ENCODE measurements around the gene SAXO2. TPM values are rescaled to one million over a fixed set of nuclear protein-coding genes. Genes with fewer than 3 reads are reported as not detected.
"Not testable (repeated sequence)": the region's sequence is repeated elsewhere in the genome, so short reads cannot be mapped to it uniquely, and the experiment has no call there.

Gene SAXO2
- polyA plus RNA-seq, 1 donor from 2014 or later: 4.2 TPM

DNA sequence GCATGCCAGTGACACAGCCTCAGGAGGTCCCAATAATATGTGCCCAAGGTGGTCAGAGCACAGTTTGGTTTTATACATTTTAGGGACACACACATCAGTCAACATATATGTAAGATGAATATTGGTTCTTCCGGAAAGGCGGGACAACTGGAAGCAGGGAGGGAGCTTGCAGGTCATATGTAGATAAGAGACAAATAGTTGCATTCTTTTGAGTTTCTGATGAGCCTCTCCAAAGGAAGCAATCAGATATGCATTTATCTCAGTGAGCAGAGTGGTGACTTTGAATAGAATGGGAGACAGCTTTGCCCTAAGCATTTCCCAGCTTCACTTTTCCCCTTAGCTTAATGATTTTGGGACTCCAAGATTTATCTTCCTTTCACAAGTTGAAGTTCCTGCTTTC, 4.5 kb downstream of the SAXO2 start:
- H3K36me3 Mint-ChIP-seq, H3K9me3 Mint-ChIP-seq, H3K27me3 Mint-ChIP-seq: not testable (repeated sequence)
- Mint-ChIP-seq H3K27ac (peak overlapping the region in 1 of 3 donors; percentile 89), H3K4me1 (peaks cover 19 to 29% (median 20%) of the 10 kb centered on the region in 3 donors), H3K4me3 (peak overlapping the region in 1 of 4 donors; percentile 85)

DNA sequence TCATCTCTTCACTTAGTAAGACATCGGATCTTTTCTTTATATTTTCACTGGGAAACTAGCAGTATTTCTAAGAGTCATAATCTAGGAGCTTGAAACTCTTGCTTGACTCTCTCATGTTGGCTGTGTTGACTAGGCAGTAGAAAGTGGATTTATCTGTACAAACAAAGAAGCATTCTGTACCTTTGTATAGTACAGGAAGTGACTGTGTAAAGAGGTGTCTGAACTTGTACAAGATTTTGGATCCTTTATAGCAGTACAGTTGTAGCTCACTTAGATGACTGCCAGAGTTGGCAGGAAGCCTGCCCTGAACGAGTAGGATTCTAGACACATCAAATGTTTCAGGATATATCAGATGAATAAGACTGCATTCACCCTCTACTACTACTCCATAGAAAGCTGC, 5.8 kb downstream of the SAXO2 start:
- not testable (repeated sequence) for H3K9me3 Mint-ChIP-seq, H3K27me3 Mint-ChIP-seq, H3K36me3 Mint-ChIP-seq, H3K27ac Mint-ChIP-seq, H3K4me3 Mint-ChIP-seq
- peaks cover 9 to 23% (median 12%) of the 10 kb centered on the region in 3 donors for H3K4me1 Mint-ChIP-seq

DNA sequence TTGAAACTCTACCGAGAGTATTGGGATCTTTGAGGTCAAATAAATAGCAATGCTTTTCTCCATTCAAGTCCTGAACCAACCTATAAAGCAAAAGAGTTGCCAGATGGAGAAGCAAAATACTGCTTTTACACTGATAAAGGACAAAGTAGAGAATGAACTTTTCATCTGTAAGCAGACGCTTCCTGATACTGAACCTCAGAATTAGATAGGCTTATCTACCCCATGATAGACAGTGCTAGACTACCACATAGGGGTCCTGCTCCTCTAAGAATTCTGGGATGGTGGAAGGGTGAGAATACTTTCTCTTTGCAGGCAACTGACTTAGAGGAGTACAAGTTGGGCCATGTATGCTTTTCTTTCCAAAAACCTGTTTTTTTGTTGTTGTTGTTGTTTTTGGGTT, 9.5 kb downstream of the SAXO2 start:
- Mint-ChIP-seq H3K9me3 (peaks cover 0 to 8% (median 3%) of the 10 kb centered on the region in 3 donors), H3K36me3 (peaks cover 2% of the 10 kb centered on the region), H3K4me1 (peaks cover 0 to 6% (median 3%) of the 10 kb centered on the region in 3 donors), H3K4me3 (no peak overlapping the region), H3K27ac (no peak overlapping the region), H3K27me3 (peaks cover 6% of the 10 kb centered on the region)

DNA sequence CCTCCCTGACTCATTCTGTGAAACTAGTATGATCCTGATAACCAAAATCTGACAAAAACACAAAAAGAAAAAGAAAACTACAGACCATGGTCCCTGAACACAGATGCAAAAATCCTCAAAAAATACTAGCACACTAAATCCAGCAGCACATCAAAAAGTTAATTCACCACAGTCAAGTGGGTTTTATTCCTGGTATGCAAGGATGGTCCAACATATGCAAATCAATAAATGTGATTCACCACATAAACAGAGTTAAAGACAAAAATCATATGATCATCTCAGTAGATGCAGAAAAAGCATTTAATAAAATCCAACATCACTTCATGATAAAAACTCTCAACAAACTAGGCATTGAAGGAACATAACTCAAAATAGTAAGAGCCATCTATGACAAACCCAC, 12.8 kb downstream of the SAXO2 start:
- Mint-ChIP-seq H3K9me3 (peaks cover 0 to 8% (median 3%) of the 10 kb centered on the region in 3 donors), H3K4me1 (no peaks in the 10 kb centered on the region), H3K36me3 (peaks cover 2% of the 10 kb centered on the region), H3K4me3 (no peak overlapping the region), H3K27me3 (peaks cover 8% of the 10 kb centered on the region), H3K27ac (no peak overlapping the region)

DNA sequence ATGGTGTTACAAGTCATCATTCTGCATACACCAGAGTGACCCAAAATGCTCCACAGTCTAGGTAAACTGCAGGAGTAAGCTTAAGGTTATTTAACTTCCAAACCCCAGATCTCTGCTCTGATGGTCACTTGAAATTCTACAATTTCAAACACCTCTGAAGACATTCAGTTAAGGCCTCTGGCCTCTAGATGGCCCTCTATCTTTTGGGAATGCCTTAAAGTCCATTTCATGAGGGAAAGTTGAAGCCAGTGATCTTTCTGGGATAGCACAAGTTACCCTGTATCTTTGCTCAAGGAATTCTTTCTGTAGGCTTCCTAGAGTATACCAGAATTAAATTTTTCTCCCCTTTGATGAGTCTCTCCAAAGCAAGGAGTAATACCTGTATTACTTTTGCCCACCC, 18.7 kb downstream of the SAXO2 start:
- not testable (repeated sequence) for H3K27ac Mint-ChIP-seq, H3K9me3 Mint-ChIP-seq, H3K27me3 Mint-ChIP-seq, H3K36me3 Mint-ChIP-seq, H3K4me1 Mint-ChIP-seq, H3K4me3 Mint-ChIP-seq

GRCh38 chr15:82282386-82282785, 19.8 kb downstream of the SAXO2 start:
- H3K9me3 Mint-ChIP-seq, H3K36me3 Mint-ChIP-seq, H3K27ac Mint-ChIP-seq, H3K4me3 Mint-ChIP-seq, H3K27me3 Mint-ChIP-seq: not testable (repeated sequence)
- peaks cover 7 to 13% (median 12%) of the 10 kb centered on the region in 3 donors for H3K4me1 Mint-ChIP-seq

GRCh38 chr15:82284381-82284780, 21.8 kb downstream of the SAXO2 start:
- H3K9me3 Mint-ChIP-seq, H3K27ac Mint-ChIP-seq, H3K36me3 Mint-ChIP-seq, H3K4me3 Mint-ChIP-seq, H3K27me3 Mint-ChIP-seq: not testable (repeated sequence)
- H3K4me1 Mint-ChIP-seq: peaks cover 11 to 16% (median 14%) of the 10 kb centered on the region in 3 donors

DNA sequence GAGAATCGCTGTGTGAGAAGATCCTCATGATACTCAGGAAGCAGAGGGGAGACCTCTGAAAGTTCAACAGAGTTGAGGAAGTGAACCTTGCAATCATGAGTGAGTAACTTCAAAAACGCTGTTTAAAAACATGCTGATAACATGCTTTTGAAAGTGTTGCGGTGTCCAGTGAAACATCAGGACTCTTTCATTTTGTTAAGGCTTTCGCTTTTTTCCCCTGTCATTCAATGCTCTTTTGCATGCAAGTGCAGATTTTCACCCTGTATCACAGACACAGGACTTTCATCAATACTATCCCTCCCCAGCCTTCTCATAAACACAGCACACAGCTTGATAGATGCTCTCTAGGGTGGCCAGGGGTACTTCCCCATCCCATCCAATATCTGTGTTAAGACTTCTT, 23.9 kb downstream of the SAXO2 start:
- Mint-ChIP-seq H3K4me3 (peak overlapping the region in 3 of 4 donors; percentile 12 to 88 (median 49)), H3K9me3 (peaks cover 9 to 14% (median 10%) of the 10 kb centered on the region in 3 donors), H3K4me1 (peaks cover 11 to 16% (median 14%) of the 10 kb centered on the region in 3 donors), H3K27ac (peak overlapping the region in 2 of 3 donors; percentile 50 to 64)
- H3K27me3 Mint-ChIP-seq, H3K36me3 Mint-ChIP-seq: not testable (repeated sequence)

DNA sequence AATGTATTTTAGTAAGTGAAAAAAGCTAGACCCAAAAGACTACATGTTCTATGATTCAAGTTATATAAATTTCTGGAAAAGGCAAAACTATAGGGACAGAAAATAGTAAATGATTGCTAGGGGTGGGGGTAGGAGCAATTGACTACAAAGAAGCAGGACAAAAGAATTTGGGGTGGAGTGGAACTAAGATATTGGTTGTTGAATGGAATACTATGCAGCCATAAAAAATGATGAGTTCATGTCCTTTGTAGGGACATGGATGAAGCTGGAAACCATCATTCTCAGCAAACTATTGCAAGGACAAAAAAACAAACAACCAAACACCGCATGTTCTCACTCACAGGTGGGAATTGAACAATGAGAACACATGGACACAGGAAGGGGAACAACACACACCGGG, 25.6 kb downstream of the SAXO2 start:
- peaks cover 9 to 14% (median 10%) of the 10 kb centered on the region in 3 donors for H3K9me3 Mint-ChIP-seq
- H3K27me3 Mint-ChIP-seq, H3K36me3 Mint-ChIP-seq, H3K4me3 Mint-ChIP-seq, H3K27ac Mint-ChIP-seq: not testable (repeated sequence)
- H3K4me1 Mint-ChIP-seq: peaks cover 11 to 16% (median 14%) of the 10 kb centered on the region in 3 donors

- Mint-ChIP-seq H3K27ac (no peak overlapping the region), H3K4me1 (peaks cover 3 to 4% (median 4%) of the 10 kb centered on the region in 3 donors), H3K36me3 (no peaks in the 10 kb centered on the region), H3K27me3 (no peaks in the 10 kb centered on the region), H3K4me3 (no peak overlapping the region), H3K9me3 (peaks cover 9 to 14% (median 10%) of the 10 kb centered on the region in 3 donors)
Measured at GRCh38 chr15:82292271-82292670, 29.7 kb downstream of the SAXO2 start.

GRCh38 chr15:82294061-82294690, 31.6 kb downstream of the SAXO2 start:
- peak overlapping the region in 1 of 3 donors; percentile 39 for H3K27ac Mint-ChIP-seq
- H3K36me3 Mint-ChIP-seq: no peaks in the 10 kb centered on the region
- no peaks in the 10 kb centered on the region for H3K27me3 Mint-ChIP-seq
- peaks cover 5 to 9% (median 5%) of the 10 kb centered on the region in 3 donors for H3K9me3 Mint-ChIP-seq
- H3K4me3 Mint-ChIP-seq: no peak overlapping the region
- H3K4me1 Mint-ChIP-seq: peaks cover 0 to 1% (median 0%) of the 10 kb centered on the region in 3 donors

DNA sequence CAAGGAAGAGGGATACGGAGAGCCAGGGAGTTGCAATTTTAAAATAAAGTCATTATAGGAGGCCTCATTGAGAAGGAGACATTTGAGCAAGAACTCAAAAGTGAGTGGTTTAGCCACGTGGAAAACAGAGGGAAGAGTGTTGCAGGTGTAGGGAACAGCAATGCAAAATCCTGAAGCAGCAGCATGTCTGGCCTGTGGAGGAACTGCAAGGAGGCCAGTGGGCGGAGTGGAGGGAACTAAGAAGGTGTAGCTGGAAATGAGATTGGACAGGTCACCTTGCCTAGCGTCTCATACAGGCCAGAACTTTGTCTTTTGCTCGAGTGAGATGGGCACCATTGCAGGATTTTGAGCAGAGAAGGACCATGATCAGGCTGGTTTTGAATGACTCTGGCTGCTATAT, 34.9 kb downstream of the SAXO2 start:
- Mint-ChIP-seq H3K27ac (no peak overlapping the region), H3K9me3 (no peaks in the 10 kb centered on the region), H3K36me3 (no peaks in the 10 kb centered on the region), H3K4me1 (peaks cover 0 to 1% (median 0%) of the 10 kb centered on the region in 3 donors), H3K27me3 (no peaks in the 10 kb centered on the region), H3K4me3 (no peak overlapping the region)

GRCh38 chr15:82298032-82298431, 35.4 kb downstream of the SAXO2 start:
- H3K36me3 Mint-ChIP-seq: no peaks in the 10 kb centered on the region
- no peaks in the 10 kb centered on the region for H3K27me3 Mint-ChIP-seq
- peaks cover 0 to 1% (median 0%) of the 10 kb centered on the region in 3 donors for H3K4me1 Mint-ChIP-seq
- no peak overlapping the region for H3K27ac Mint-ChIP-seq
- no peaks in the 10 kb centered on the region for H3K9me3 Mint-ChIP-seq
- peak overlapping the region in 1 of 4 donors; percentile 76 for H3K4me3 Mint-ChIP-seq

- peaks cover 0 to 1% (median 0%) of the 10 kb centered on the region in 3 donors for H3K4me1 Mint-ChIP-seq
- H3K36me3 Mint-ChIP-seq: no peaks in the 10 kb centered on the region
- peak overlapping the region in 1 of 4 donors; percentile 76 for H3K4me3 Mint-ChIP-seq
- H3K27ac Mint-ChIP-seq: no peak overlapping the region
- no peaks in the 10 kb centered on the region for H3K9me3 Mint-ChIP-seq
- H3K27me3 Mint-ChIP-seq: no peaks in the 10 kb centered on the region
Measured at GRCh38 chr15:82298520-82298919, 35.9 kb downstream of the SAXO2 start.

DNA sequence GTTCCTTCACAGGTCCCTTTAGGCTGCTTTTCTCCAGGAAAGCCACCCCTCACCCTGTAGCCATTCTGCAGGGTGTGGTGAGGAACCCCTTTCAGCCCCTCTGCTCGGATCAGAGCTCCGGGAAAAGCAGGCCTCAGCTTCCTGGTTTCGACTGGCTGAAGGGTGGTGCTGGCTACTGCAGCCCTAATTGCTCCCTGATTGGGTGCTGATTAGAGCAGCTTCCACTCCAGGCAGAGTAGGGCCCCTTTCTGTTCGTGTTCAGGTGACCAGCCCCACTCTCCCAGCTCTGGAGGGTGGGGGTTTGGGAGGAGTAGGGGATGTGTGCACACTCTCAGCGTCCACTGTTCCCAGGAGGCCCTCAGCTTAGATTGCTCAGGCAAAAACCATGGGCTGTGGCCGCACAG, 36.9 kb downstream of the SAXO2 start:
- not testable (repeated sequence) for H3K27ac Mint-ChIP-seq, H3K4me1 Mint-ChIP-seq, H3K27me3 Mint-ChIP-seq, H3K9me3 Mint-ChIP-seq, H3K4me3 Mint-ChIP-seq, H3K36me3 Mint-ChIP-seq

DNA sequence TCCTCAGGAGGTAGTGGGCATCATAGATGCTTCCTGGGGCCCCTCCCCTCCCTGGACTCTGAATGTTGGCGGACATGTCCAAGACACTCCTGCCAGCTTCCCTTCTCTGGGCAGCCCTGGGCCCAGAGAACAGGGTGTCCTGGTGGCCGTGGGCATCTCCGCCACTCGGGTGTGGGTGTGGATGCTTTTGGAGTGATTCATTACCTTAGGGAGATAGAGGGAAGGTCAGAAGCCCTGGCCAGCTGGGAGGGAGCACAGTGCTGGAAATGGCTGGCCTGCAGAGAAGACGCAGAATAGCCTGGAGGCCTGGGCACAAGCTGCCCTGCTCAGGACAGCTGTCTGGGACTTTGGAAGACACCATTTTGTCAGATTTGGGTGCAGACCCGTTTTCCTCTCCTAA, 37.7 kb downstream of the SAXO2 start:
- not testable (repeated sequence) for H3K27ac Mint-ChIP-seq, H3K36me3 Mint-ChIP-seq, H3K4me3 Mint-ChIP-seq, H3K27me3 Mint-ChIP-seq, H3K9me3 Mint-ChIP-seq, H3K4me1 Mint-ChIP-seq

All from IgD-negative memory B cell (primary cell).